DOHH2 (cell line): ENCODE data around the gene STON2.

Experiments
- H3F3A ChIP-seq: fragments of 200-600 bp; sonication (generic), shearing (Covaris generic); 2 replicates; pipeline ENCODE4 v1.6.0; 2016; ENCODE audit warnings: antibody characterized with exemption, mild to moderate bottlenecking; ENCODE audit not compliant: control insufficient read depth, insufficient read depth
- H3K27ac ChIP-seq: fragments of 200-600 bp; sonication (generic); 2 replicates; pipeline ENCODE4 v1.5.1; 2014; ENCODE audit warnings: low read depth, mild to moderate bottlenecking, low read length, moderate library complexity
- H3K27me3 ChIP-seq: fragments of 200-600 bp; sonication (generic); 2 replicates; pipeline ENCODE4 v1.6.1; 2014; ENCODE audit warnings: mild to moderate bottlenecking, low read length, mixed read lengths; ENCODE audit not compliant: control insufficient read depth
- H3K36me3 ChIP-seq: fragments of 200-600 bp; sonication (generic); 2 replicates; pipeline ENCODE4 v1.6.1; 2014; ENCODE audit warnings: mild to moderate bottlenecking, low read length, moderate library complexity, mixed read lengths; ENCODE audit not compliant: control insufficient read depth
- H3K4me1 ChIP-seq: fragments of 200-600 bp; sonication (generic); 2 replicates; pipeline ENCODE4 v1.6.1; 2014; ENCODE audit warnings: mild to moderate bottlenecking, low read length, mixed read lengths; ENCODE audit not compliant: control insufficient read depth
- H3K4me2 ChIP-seq: fragments of 200-600 bp; sonication (generic); 2 replicates; pipeline ENCODE4 v1.6.0; 2014; ENCODE audit warnings: mild to moderate bottlenecking, low read length, moderate library complexity
- H3K4me3 ChIP-seq: fragments of 200-600 bp; sonication (generic); 2 replicates; pipeline ENCODE4 v1.5.1; 2014; ENCODE audit warnings: mild to moderate bottlenecking, low read length, mixed read lengths
- H3K79me2 ChIP-seq: fragments of 200-600 bp; sonication (generic); 2 replicates; pipeline ENCODE4 v1.6.1; 2014; ENCODE audit warnings: mild to moderate bottlenecking, low read length, mixed read lengths; ENCODE audit not compliant: control insufficient read depth
- H3K9me2 ChIP-seq: fragments of 200-600 bp; sonication (generic); replicated peaks from 2 replicates; pipeline ENCODE4 v1.6.1; 2014; ENCODE audit warnings: mild to moderate bottlenecking, low read length, mixed read lengths; ENCODE audit not compliant: control insufficient read depth
- H3K9me3 ChIP-seq: fragments of 200-600 bp; sonication (generic); 2 replicates; pipeline ENCODE4 v1.6.1; 2014; ENCODE audit warnings: antibody characterized with exemption, low read length, mixed read lengths; ENCODE audit not compliant: control insufficient read depth, insufficient read depth
- H4K20me1 ChIP-seq: fragments of 200-600 bp; sonication (generic); 2 replicates; pipeline ENCODE4 v1.6.0; 2014; ENCODE audit warnings: low read depth, mild to moderate bottlenecking, antibody characterized with exemption, low read length, moderate library complexity; ENCODE audit not compliant: control insufficient read depth, insufficient read depth
- EZH2phosphoT487 ChIP-seq: fragments of 200-600 bp; sonication (generic); IDR thresholded peaks from 2 replicates; pipeline ENCODE4 v1.6.1; 2017; ENCODE audit warnings: borderline replicate concordance, mild to moderate bottlenecking, antibody characterized with exemption, low read length, moderate library complexity, mixed read lengths
- TF ChIP-seq, protein P1 (sequence below): fragments of 200-600 bp; sonication (generic); IDR thresholded peaks from one replicate; pipeline ENCODE4 v1.5.1; 2014; ENCODE audit warnings: antibody characterized with exemption, mild to moderate bottlenecking, low read depth, low read length; ENCODE audit not compliant: poor library complexity, severe bottlenecking

STON2 gene

DNA sequence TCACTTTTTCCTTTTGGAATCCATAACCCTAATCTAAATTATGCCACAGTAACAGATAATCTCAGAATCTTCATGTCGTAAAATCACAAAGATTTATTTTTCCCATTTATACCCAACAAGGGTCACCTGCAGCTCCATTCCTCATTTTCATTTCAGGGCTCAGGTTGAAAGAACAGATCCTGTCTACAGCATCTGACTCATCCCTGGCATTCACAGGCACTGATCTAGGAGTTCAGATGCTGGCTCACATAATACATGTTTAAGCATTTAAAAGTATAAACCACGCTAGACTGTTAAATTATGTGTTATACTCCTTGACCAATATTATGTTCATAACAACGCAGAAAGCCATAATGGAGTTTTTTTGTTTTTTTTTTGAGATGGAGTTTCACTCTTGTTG lies 58.3 kb downstream of the STON2 start:
- Histone ChIP-seq H3F3A (no peaks in the 10 kb centered on the region), H3K9me2 (no peaks in the 10 kb centered on the region), H3K9me3 (no peaks in the 10 kb centered on the region), H3K27me3 (0 out of 2 replicates have a peak, but pooled peaks cover 10% of the 10 kb centered on the region), H3K79me2 (no peaks in the 10 kb centered on the region), H4K20me1 (no peaks in the 10 kb centered on the region), H3K4me2 (no peak overlapping the region), H3K4me3 (no peak overlapping the region), H3K36me3 (no peaks in the 10 kb centered on the region), H3K4me1 (no peaks in the 10 kb centered on the region), H3K27ac (no peak overlapping the region)
- no peak for TF ChIP-seq EZH2phosphoT487
- TF ChIP-seq, protein P1, sequence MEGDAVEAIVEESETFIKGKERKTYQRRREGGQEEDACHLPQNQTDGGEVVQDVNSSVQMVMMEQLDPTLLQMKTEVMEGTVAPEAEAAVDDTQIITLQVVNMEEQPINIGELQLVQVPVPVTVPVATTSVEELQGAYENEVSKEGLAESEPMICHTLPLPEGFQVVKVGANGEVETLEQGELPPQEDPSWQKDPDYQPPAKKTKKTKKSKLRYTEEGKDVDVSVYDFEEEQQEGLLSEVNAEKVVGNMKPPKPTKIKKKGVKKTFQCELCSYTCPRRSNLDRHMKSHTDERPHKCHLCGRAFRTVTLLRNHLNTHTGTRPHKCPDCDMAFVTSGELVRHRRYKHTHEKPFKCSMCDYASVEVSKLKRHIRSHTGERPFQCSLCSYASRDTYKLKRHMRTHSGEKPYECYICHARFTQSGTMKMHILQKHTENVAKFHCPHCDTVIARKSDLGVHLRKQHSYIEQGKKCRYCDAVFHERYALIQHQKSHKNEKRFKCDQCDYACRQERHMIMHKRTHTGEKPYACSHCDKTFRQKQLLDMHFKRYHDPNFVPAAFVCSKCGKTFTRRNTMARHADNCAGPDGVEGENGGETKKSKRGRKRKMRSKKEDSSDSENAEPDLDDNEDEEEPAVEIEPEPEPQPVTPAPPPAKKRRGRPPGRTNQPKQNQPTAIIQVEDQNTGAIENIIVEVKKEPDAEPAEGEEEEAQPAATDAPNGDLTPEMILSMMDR, result no peak

DNA sequence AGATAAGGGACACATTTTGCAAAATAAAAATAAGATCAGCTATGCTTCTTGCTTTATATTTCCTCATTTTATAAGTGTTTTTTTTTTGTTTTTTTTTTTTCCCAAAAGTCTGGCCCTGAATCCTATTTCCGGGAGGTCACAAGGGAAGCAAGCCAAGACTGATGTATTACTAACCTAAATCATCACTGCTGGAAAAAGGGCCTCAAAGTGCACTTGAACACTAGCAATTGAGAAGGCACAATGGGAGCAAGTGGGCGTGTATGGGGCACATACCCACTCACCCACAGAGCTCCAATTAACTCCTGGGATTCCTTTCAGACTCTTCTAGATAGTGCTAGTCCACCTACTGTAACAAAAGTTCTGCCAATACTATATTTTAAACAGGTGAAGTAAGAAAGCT lies 58.8 kb downstream of the STON2 start:
- no peaks in the 10 kb centered on the region for H3K79me2 ChIP-seq
- TF ChIP-seq, protein P1, result no peak
- TF ChIP-seq EZH2phosphoT487, result no peak

DNA sequence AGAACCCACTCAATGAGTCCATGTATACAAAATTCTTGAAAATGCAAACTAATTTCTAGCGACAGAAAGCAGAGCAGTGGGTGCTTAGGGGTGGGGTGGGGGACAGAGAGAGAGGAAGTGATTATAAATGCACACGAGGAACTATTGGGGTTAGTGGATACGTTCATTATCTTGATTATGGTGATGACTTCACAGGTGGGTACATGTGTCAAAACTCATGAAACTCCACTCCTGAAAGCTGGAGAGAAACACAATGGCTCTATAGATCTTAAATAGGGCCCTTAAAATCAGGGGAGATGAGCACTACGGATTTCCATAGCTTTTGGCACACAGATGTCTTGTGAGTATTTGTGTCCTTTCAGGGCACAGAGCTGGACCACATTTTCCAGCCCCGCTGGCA lies 59.9 kb downstream of the STON2 start:
- no peak overlapping the region for H3K27ac ChIP-seq
- no peaks in the 10 kb centered on the region for H3K9me3 ChIP-seq
- no peaks in the 10 kb centered on the region for H3K79me2 ChIP-seq
- H3F3A ChIP-seq, result no peaks in the 10 kb centered on the region
- TF ChIP-seq, protein P1, result no peak
- no peak for TF ChIP-seq EZH2phosphoT487
- no peak overlapping the region for H3K4me3 ChIP-seq
- H4K20me1 ChIP-seq, result no peaks in the 10 kb centered on the region
- no peaks in the 10 kb centered on the region for H3K9me2 ChIP-seq
- 0 out of 2 replicates have a peak, but pooled peaks cover 12% of the 10 kb centered on the region for H3K27me3 ChIP-seq
- no peaks in the 10 kb centered on the region for H3K4me1 ChIP-seq
- no peak overlapping the region for H3K4me2 ChIP-seq
- no peaks in the 10 kb centered on the region for H3K36me3 ChIP-seq

More for the DNA sequence above, 58.8 kb downstream of the STON2 start:
- H4K20me1 ChIP-seq, result no peaks in the 10 kb centered on the region
- H3K36me3 ChIP-seq, result no peaks in the 10 kb centered on the region
- no peak overlapping the region for H3K4me2 ChIP-seq
- 0 out of 2 replicates have a peak, but pooled peaks cover 12% of the 10 kb centered on the region for H3K27me3 ChIP-seq
- H3K4me3 ChIP-seq, result no peak overlapping the region
- H3K9me3 ChIP-seq, result no peaks in the 10 kb centered on the region
- H3K27ac ChIP-seq, result no peak overlapping the region
- H3F3A ChIP-seq, result no peaks in the 10 kb centered on the region
- H3K4me1 ChIP-seq, result no peaks in the 10 kb centered on the region
- no peaks in the 10 kb centered on the region for H3K9me2 ChIP-seq

DNA sequence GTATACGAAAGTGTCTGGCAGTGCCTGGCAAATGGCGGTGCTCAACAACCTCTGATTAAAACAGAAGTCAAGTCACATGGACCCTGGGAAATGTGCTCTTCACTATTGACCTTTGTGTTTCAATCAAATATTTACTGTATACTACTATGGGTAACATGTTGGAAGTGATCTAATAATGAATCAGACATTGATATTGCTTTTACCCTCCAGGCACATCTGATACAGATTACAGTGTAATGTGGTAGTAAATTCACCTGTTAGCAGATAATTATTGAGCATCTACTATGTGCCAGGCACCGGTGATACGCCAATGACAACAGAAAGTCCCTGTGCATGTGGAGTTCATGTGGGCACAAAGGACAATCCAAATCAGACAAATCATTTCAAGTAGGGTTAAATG lies 63.1 kb downstream of the STON2 start:
- Histone ChIP-seq H3K9me3 (no peaks in the 10 kb centered on the region), H3K9me2 (no peaks in the 10 kb centered on the region), H3K79me2 (no peaks in the 10 kb centered on the region), H3K27me3 (peaks cover 15% of the 10 kb centered on the region; the same call in 1 of the 2 replicates), H3F3A (no peaks in the 10 kb centered on the region), H3K4me3 (no peak overlapping the region), H4K20me1 (no peaks in the 10 kb centered on the region), H3K27ac (no peak overlapping the region), H3K4me2 (no peak overlapping the region), H3K36me3 (no peaks in the 10 kb centered on the region), H3K4me1 (no peaks in the 10 kb centered on the region)
- TF ChIP-seq, protein P1, result no peak
- no peak for TF ChIP-seq EZH2phosphoT487
